Activated naive CD4-positive, alpha-beta T cell treated with anti-CD3 and anti-CD28 coated beads, Interleukin-2, amount 50 U/mL, for 24 hours (primary cell): ENCODE measurements around the gene CREB3L4.
A peak's percentile ranks its signal among the peaks of the same experiment; 100 is the strongest.
"Not testable (repeated sequence)": the region's sequence is repeated elsewhere in the genome, so short reads cannot be mapped to it uniquely, and the experiment has no call there.

ENCODE experiments used
- H3K27ac Mint-ChIP-seq: one replicate; pipeline ENCODE4 v1.8.0; 2021; ENCODE audit warnings: mild to moderate bottlenecking, mixed read lengths
- H3K27me3 Mint-ChIP-seq: one replicate; pipeline ENCODE4 v1.8.0; 2021; ENCODE audit warnings: mixed read lengths
- H3K36me3 Mint-ChIP-seq: one replicate; pipeline ENCODE4 v1.8.0; 2021; ENCODE audit warnings: mixed read lengths
- H3K4me1 Mint-ChIP-seq: one replicate; pipeline ENCODE4 v1.8.0; 2021; ENCODE audit warnings: mixed read lengths
- H3K4me3 Mint-ChIP-seq: one replicate; pipeline ENCODE4 v1.8.0; 2021; ENCODE audit warnings: mild to moderate bottlenecking, mixed read lengths
- H3K9me3 Mint-ChIP-seq: one replicate; pipeline ENCODE4 v1.8.0; 2021; ENCODE audit warnings: mixed read lengths

Gene CREB3L4

GRCh38 chr1:153962088-153963029, 5.3 kb upstream of the CREB3L4 start:
- Mint-ChIP-seq H3K27ac (peak overlapping the region; percentile 93), H3K4me3 (peak overlapping the region; percentile 93), H3K27me3 (no peaks in the 10 kb centered on the region), H3K9me3 (no peaks in the 10 kb centered on the region), H3K4me1 (peaks cover 50% of the 10 kb centered on the region), H3K36me3 (peaks cover 1% of the 10 kb centered on the region)

GRCh38 chr1:153963030-153963849, 4.5 kb upstream of the CREB3L4 start, which contains the start of gene SLC39A1:
TSS of gene SLC39A1 (minus strand) at chr1:153963537. CDS start at chr1:153962715, 822 bp downstream.
- Mint-ChIP-seq H3K4me1 (peaks cover 56% of the 10 kb centered on the region), H3K27ac (peak within 1 kb of the TSS; percentile 93), H3K27me3 (no peaks in the 10 kb centered on the region), H3K36me3 (peaks cover 1% of the 10 kb centered on the region), H3K9me3 (no peaks in the 10 kb centered on the region), H3K4me3 (peak within 1 kb of the TSS; percentile 93)

- Mint-ChIP-seq H3K27me3 (no peaks in the 10 kb centered on the region), H3K4me3 (peak overlapping the region; percentile 93), H3K4me1 (peaks cover 52% of the 10 kb centered on the region), H3K27ac (peak overlapping the region; percentile 93), H3K36me3 (peaks cover 1% of the 10 kb centered on the region), H3K9me3 (no peaks in the 10 kb centered on the region)
Observed at GRCh38 chr1:153963850-153964331, 3.8 kb upstream of the CREB3L4 start.

GRCh38 chr1:153968000-153968363, 280 bp downstream of the CREB3L4 start:
- Mint-ChIP-seq H3K4me3 (peak overlapping the region; percentile 92), H3K4me1 (peaks cover 48% of the 10 kb centered on the region), H3K27ac (peak overlapping the region; percentile 91), H3K36me3 (peaks cover 4% of the 10 kb centered on the region), H3K9me3 (no peaks in the 10 kb centered on the region), H3K27me3 (no peaks in the 10 kb centered on the region)

DNA sequence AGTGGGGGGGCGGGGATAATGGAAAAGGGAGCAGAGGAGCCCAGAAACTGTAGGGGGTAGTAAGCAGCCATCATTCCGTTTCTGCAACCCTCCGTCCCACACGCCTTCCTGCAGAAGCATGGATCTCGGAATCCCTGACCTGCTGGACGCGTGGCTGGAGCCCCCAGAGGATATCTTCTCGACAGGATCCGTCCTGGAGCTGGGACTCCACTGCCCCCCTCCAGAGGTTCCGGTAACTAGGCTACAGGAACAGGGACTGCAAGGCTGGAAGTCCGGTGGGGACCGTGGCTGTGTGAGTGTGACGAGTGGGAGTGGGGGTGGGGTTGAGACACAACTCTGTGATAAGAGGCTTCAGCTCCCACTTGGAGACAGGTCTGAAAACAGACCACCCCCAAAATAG, 706 bp downstream of the CREB3L4 start:
- Mint-ChIP-seq H3K4me1 (peaks cover 46% of the 10 kb centered on the region), H3K4me3 (peak overlapping the region; percentile 92), H3K27me3 (no peaks in the 10 kb centered on the region), H3K27ac (no peak overlapping the region), H3K36me3 (peaks cover 4% of the 10 kb centered on the region), H3K9me3 (no peaks in the 10 kb centered on the region)

DNA sequence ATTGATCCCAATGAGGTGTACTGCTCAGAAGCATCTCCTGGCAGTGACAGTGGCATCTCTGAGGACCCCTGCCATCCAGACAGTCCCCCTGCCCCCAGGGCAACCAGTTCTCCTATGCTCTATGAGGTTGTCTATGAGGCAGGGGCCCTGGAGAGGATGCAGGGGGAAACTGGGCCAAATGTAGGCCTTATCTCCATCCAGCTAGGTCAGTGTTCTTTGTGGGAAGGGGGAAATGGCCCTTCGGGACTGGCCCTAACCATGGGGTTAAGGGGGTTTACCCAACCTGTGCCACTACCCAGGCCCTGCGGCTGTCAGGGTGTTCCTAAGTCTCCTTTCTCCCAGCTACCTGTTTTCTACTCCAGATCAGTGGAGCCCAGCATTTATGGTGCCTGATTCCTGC, 1.3 kb downstream of the CREB3L4 start:
- Mint-ChIP-seq H3K27ac (peak overlapping the region; percentile 66), H3K4me3 (peak overlapping the region; percentile 32), H3K27me3 (no peaks in the 10 kb centered on the region), H3K9me3 (no peaks in the 10 kb centered on the region), H3K36me3 (peaks cover 4% of the 10 kb centered on the region), H3K4me1 (peaks cover 41% of the 10 kb centered on the region)

DNA sequence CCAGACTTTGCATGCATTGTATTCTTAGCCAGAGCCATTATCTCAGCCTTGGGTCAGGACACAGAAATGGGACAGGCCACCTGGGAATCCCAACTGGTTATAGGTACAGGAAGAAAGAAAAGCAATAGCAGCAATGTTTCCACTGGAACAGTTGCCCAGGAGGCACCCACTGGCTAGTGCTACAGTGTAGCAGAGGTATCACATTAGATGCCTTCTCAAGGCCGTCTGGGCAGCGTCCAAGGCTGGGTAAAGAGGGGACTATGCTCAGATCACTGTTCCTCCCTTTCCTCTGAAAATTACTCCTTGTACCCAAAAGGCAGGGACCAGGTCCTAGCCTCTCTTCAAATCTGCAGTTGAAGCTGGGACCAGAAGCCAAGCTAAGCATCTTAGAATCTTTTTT, 2.6 kb downstream of the CREB3L4 start:
- H3K4me3 Mint-ChIP-seq, result no peak overlapping the region
- peaks cover 8% of the 10 kb centered on the region for H3K36me3 Mint-ChIP-seq
- no peaks in the 10 kb centered on the region for H3K27me3 Mint-ChIP-seq
- H3K9me3 Mint-ChIP-seq, result no peaks in the 10 kb centered on the region
- H3K27ac Mint-ChIP-seq, result no peak overlapping the region
- peaks cover 45% of the 10 kb centered on the region for H3K4me1 Mint-ChIP-seq

DNA sequence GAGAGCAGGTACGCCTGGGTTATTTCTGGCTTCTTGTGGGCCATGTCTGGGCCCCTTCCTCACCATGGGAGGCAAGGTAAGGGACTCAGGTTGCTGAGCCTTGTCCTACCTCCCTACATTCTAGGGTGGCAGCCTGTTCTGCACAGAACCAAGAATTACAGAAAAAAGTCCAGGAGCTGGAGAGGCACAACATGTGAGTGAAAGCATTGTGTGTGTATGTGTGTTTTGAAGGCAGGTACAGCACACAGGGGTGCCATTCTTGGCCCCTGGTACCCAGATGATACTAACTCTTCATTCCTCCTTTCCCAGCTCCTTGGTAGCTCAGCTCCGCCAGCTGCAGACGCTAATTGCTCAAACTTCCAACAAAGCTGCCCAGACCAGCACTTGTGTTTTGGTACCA, 5.4 kb downstream of the CREB3L4 start:
- H3K4me1 Mint-ChIP-seq, result peaks cover 41% of the 10 kb centered on the region
- peaks cover 17% of the 10 kb centered on the region for H3K36me3 Mint-ChIP-seq
- no peaks in the 10 kb centered on the region for H3K9me3 Mint-ChIP-seq
- H3K4me3 Mint-ChIP-seq, result no peak overlapping the region
- H3K27ac Mint-ChIP-seq, result peak overlapping the region; percentile 73
- H3K27me3 Mint-ChIP-seq, result no peaks in the 10 kb centered on the region

GRCh38 chr1:153973525-153973924, 5.8 kb downstream of the CREB3L4 start:
- H3K27ac Mint-ChIP-seq, result peak overlapping the region; percentile 73
- H3K4me3 Mint-ChIP-seq, result no peak overlapping the region
- peaks cover 45% of the 10 kb centered on the region for H3K4me1 Mint-ChIP-seq
- no peaks in the 10 kb centered on the region for H3K27me3 Mint-ChIP-seq
- H3K9me3 Mint-ChIP-seq, result no peaks in the 10 kb centered on the region
- peaks cover 17% of the 10 kb centered on the region for H3K36me3 Mint-ChIP-seq

GRCh38 chr1:153976819-153977249, 9.1 kb downstream of the CREB3L4 start:
- Mint-ChIP-seq H3K27ac (peak overlapping the region; percentile 96), H3K9me3 (no peaks in the 10 kb centered on the region), H3K36me3 (peaks cover 17% of the 10 kb centered on the region), H3K4me3 (peak overlapping the region; percentile 97), H3K27me3 (no peaks in the 10 kb centered on the region), H3K4me1 (peaks cover 46% of the 10 kb centered on the region)

GRCh38 chr1:153977250-153978240, 9.8 kb downstream of the CREB3L4 start, which contains the start of gene JTB:
TSS of gene JTB (minus strand) at chr1:153977674. CDS start at chr1:153977252, 422 bp downstream.
- H3K4me1 Mint-ChIP-seq, result peaks cover 39% of the 10 kb centered on the region
- peaks cover 16% of the 10 kb centered on the region for H3K36me3 Mint-ChIP-seq
- no peaks in the 10 kb centered on the region for H3K9me3 Mint-ChIP-seq
- H3K27me3 Mint-ChIP-seq, result no peaks in the 10 kb centered on the region
- H3K27ac Mint-ChIP-seq, result peak within 1 kb of the TSS; percentile 96
- peak within 1 kb of the TSS; percentile 97 for H3K4me3 Mint-ChIP-seq

GRCh38 chr1:153978274-153978909, 10.7 kb downstream of the CREB3L4 start:
- Mint-ChIP-seq H3K4me3 (peak overlapping the region; percentile 97), H3K27me3 (no peaks in the 10 kb centered on the region), H3K27ac (peak overlapping the region; percentile 95), H3K36me3 (peaks cover 13% of the 10 kb centered on the region), H3K9me3 (no peaks in the 10 kb centered on the region), H3K4me1 (peaks cover 37% of the 10 kb centered on the region)

GRCh38 chr1:153979091-153979490, 11.4 kb downstream of the CREB3L4 start:
- Mint-ChIP-seq H3K36me3 (peaks cover 13% of the 10 kb centered on the region), H3K4me3 (peak overlapping the region; percentile 97), H3K4me1 (peaks cover 35% of the 10 kb centered on the region)
- not testable (repeated sequence) for H3K9me3 Mint-ChIP-seq, H3K27me3 Mint-ChIP-seq, H3K27ac Mint-ChIP-seq

- H3K9me3 Mint-ChIP-seq, H3K36me3 Mint-ChIP-seq, H3K4me3 Mint-ChIP-seq, H3K27me3 Mint-ChIP-seq, H3K27ac Mint-ChIP-seq: not testable (repeated sequence)
- H3K4me1 Mint-ChIP-seq, result peaks cover 36% of the 10 kb centered on the region
Observed at GRCh38 chr1:153981735-153982134, 14.0 kb downstream of the CREB3L4 start.
